ENCODE data around the gene MAGI1. TPM values are rescaled to one million over a fixed set of nuclear protein-coding genes. Genes with fewer than 3 reads are reported as not detected.

MAGI1 gene
- total RNA-seq, 1 experiment from 2014 or later, result 38.6 TPM

DNA sequence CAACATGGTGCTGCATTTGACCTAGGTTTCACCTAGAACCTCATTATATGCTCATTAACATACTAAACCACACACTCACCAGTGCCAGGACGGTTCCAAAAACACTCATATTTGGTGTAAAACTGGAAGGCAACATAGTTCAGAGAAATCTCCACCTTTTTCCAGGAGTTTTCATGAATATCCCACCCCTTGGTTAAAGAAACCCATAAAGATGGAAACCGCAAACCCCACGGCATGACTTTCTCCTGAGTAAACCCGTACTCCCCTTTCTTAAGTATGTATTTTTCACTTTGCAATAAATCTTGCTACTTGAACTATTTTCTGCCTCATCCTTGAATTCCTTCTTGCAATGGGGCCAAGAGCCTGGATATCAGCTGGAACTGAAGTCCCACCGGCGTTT, 379.3 kb downstream of the MAGI1 start:
- ChIA-PET RAD21 (ENCODE audit: low non-redundant PET in 1 of 2, low total read pairs in 2 of 2, uncharacterized antibody in 2 of 2, unreplicated experiment in 2 of 2) (no interaction called here), CTCF (no interaction called here), POLR2A (no interaction called here)
- Histone ChIP-seq H3K36me3 (ENCODE audit: control insufficient read depth in 1 of 2, insufficient read depth in 2 of 2, low read length in 2 of 2) (no peaks in the 10 kb centered on the region), H3K9me3 (ENCODE audit: control insufficient read depth in 1 of 2, insufficient read depth in 1 of 2, low read depth in 1 of 2, low read length in 2 of 2) (no peaks in the 10 kb centered on the region), H3K4me2 (ENCODE audit: low read length) (no peak overlapping the region), H4K20me1 (ENCODE audit: insufficient read depth) (no peaks in the 10 kb centered on the region), H3K4me3 (replicated peaks in 1 of 2; ENCODE audit: low read depth in 1 of 2, low read length in 2 of 2) (no peak overlapping the region), H3K9me2 (ENCODE audit: insufficient read depth) (no peaks in the 10 kb centered on the region), H3K79me2 (ENCODE audit: insufficient read depth, low read length) (no peaks in the 10 kb centered on the region), H3K9ac (ENCODE audit: low read length) (no peak overlapping the region), H2AFZ (ENCODE audit: low read depth, low read length, poor library complexity, severe bottlenecking) (no peak overlapping the region), H3K27ac (ENCODE audit: low read depth, low read length) (no peak overlapping the region), H3K27me3 (ENCODE audit: insufficient read depth, low read length) (no peaks in the 10 kb centered on the region), H3K4me1 (ENCODE audit: control insufficient read depth in 1 of 2, insufficient read depth in 2 of 2, low read length in 2 of 2) (no peaks in the 10 kb centered on the region; a peak in 1 of 4 replicates)
- intact Hi-C loops (cut with micrococcal nuclease), result no loop called here
- BruUV-seq (replicated peaks), result no TSS peak
- DNase-seq (ENCODE audit: low read depth, low spot score) (no peak), ATAC-seq (no peak)
- TF ChIP-seq, protein P1, sequence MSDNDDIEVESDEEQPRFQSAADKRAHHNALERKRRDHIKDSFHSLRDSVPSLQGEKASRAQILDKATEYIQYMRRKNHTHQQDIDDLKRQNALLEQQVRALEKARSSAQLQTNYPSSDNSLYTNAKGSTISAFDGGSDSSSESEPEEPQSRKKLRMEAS (IDR thresholded peaks at IDR 0.05), result no peak
- TF ChIP-seq POLR2AphosphoS5 (IDR thresholded peaks at IDR 0.05; ENCODE audit: low read depth, low read length), result no peak
- no peak for TF ChIP-seq FOSL1 (IDR thresholded peaks at IDR 0.05; ENCODE audit: low read depth)
- no peak for TF ChIP-seq ELF1 (IDR thresholded peaks at IDR 0.05; ENCODE audit: borderline replicate concordance, low read depth)
- no peak for TF ChIP-seq JUND (IDR thresholded peaks at IDR 0.05)
- no peak for TF ChIP-seq CBX3 (IDR thresholded peaks at IDR 0.05; ENCODE audit: low read depth)
- TF ChIP-seq EZH2 (IDR thresholded peaks at IDR 0.05), result no peak
- TF ChIP-seq ZFX (IDR thresholded peaks at IDR 0.05), result no peak
- no peak for TF ChIP-seq ZNF274 (IDR thresholded peaks at IDR 0.05; ENCODE audit: low read depth, low read length)
- TF ChIP-seq SIN3A (IDR thresholded peaks at IDR 0.05; ENCODE audit: low read depth), result no peak
- TF ChIP-seq RAD21 (IDR thresholded peaks at IDR 0.05; ENCODE audit: low read depth), result no peak
- no peak for TF ChIP-seq ATF3 (IDR thresholded peaks at IDR 0.05)

GRCh38 chr3:65658401-65658800, 380.3 kb downstream of the MAGI1 start:
- Histone ChIP-seq H3K4me1 (ENCODE audit: control insufficient read depth in 1 of 2, insufficient read depth in 2 of 2, low read length in 2 of 2) (no peaks in the 10 kb centered on the region; a peak in 1 of 4 replicates), H3K9me3 (ENCODE audit: control insufficient read depth in 1 of 2, insufficient read depth in 1 of 2, low read depth in 1 of 2, low read length in 2 of 2) (no peaks in the 10 kb centered on the region), H3K4me2 (ENCODE audit: low read length) (no peak overlapping the region), H3K4me3 (replicated peaks in 1 of 2; ENCODE audit: low read depth in 1 of 2, low read length in 2 of 2) (no peak overlapping the region), H3K36me3 (ENCODE audit: control insufficient read depth in 1 of 2, insufficient read depth in 2 of 2, low read length in 2 of 2) (no peaks in the 10 kb centered on the region), H3K79me2 (ENCODE audit: insufficient read depth, low read length) (no peaks in the 10 kb centered on the region), H3K9me2 (ENCODE audit: insufficient read depth) (no peaks in the 10 kb centered on the region; the same call in 1 of the 2 replicates), H3K27ac (ENCODE audit: low read depth, low read length) (no peak overlapping the region), H3K27me3 (ENCODE audit: insufficient read depth, low read length) (no peaks in the 10 kb centered on the region), H2AFZ (ENCODE audit: low read depth, low read length, poor library complexity, severe bottlenecking) (no peak overlapping the region), H4K20me1 (ENCODE audit: insufficient read depth) (no peaks in the 10 kb centered on the region), H3K9ac (ENCODE audit: low read length) (no peak overlapping the region)
- BruUV-seq (replicated peaks), result no TSS peak
- DNase-seq (ENCODE audit: low read depth, low spot score) (no peak), ATAC-seq (no peak)
- CTCF ChIA-PET, result no interaction called here
- POLR2A ChIA-PET, result no interaction called here
- RAD21 ChIA-PET (ENCODE audit: low non-redundant PET in 1 of 2, low total read pairs in 2 of 2, uncharacterized antibody in 2 of 2, unreplicated experiment in 2 of 2), result no interaction called here
- intact Hi-C loops (cut with micrococcal nuclease), result no loop called here
- TF ChIP-seq FOSL1 (IDR thresholded peaks at IDR 0.05; ENCODE audit: low read depth) (no peak), SP1 (IDR thresholded peaks at IDR 0.05; ENCODE audit: low read depth) (no peak), EZH2phosphoT487 (IDR thresholded peaks at IDR 0.05; ENCODE audit: borderline replicate concordance) (no peak), ZNF274 (IDR thresholded peaks at IDR 0.05; ENCODE audit: low read depth, low read length) (no peak), EGR1 (IDR thresholded peaks at IDR 0.05; ENCODE audit: low read depth) (no peak), POLR2A (IDR thresholded peaks at IDR 0.05; ENCODE audit: borderline replicate concordance, extremely low read depth, insufficient read depth, insufficient read length) (no peak), JUND (IDR thresholded peaks at IDR 0.05) (no peak), ATF3 (IDR thresholded peaks at IDR 0.05) (no peak), CBX3 (IDR thresholded peaks at IDR 0.05; ENCODE audit: low read depth) (no peak), ELF1 (IDR thresholded peaks at IDR 0.05; ENCODE audit: borderline replicate concordance, low read depth) (no peak), RAD21 (IDR thresholded peaks at IDR 0.05; ENCODE audit: low read depth) (no peak), SRF (IDR thresholded peaks at IDR 0.05; ENCODE audit: low read depth) (no peak)
- TF ChIP-seq, protein P2, sequence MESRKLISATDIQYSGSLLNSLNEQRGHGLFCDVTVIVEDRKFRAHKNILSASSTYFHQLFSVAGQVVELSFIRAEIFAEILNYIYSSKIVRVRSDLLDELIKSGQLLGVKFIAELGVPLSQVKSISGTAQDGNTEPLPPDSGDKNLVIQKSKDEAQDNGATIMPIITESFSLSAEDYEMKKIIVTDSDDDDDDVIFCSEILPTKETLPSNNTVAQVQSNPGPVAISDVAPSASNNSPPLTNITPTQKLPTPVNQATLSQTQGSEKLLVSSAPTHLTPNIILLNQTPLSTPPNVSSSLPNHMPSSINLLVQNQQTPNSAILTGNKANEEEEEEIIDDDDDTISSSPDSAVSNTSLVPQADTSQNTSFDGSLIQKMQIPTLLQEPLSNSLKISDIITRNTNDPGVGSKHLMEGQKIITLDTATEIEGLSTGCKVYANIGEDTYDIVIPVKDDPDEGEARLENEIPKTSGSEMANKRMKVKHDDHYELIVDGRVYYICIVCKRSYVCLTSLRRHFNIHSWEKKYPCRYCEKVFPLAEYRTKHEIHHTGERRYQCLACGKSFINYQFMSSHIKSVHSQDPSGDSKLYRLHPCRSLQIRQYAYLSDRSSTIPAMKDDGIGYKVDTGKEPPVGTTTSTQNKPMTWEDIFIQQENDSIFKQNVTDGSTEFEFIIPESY (IDR thresholded peaks at IDR 0.05; ENCODE audit: extremely low read depth, insufficient replicate concordance, low read length), result no peak
- TF ChIP-seq, protein P1 (IDR thresholded peaks at IDR 0.05), result no peak
